HepG2 (cell line): ENCODE measurements around the gene CCRL2. TPM values are rescaled to one million over a fixed set of nuclear protein-coding genes. Genes with fewer than 3 reads are reported as not detected.

ENCODE experiments used
- HNRNPH1 ChIP-seq: fragments of 200-400 bp; formaldehyde crosslinking; optimal IDR thresholded peaks from 2 replicates; pipeline ENCODE3; 2017; ENCODE audit warnings: mild to moderate bottlenecking, low read depth, low read length
- MTA1 ChIP-seq: sonication (generic); formaldehyde crosslinking; IDR thresholded peaks from 2 replicates; pipeline ENCODE4 v1.4.0; 2020; ENCODE audit warnings: missing genetic modification reagents, mild to moderate bottlenecking, borderline replicate concordance
- NCOA2 ChIP-seq: sonication (generic); formaldehyde crosslinking; IDR thresholded peaks from 2 replicates; pipeline ENCODE4 v1.8.0; 2022; ENCODE audit warnings: inconsistent platforms
- U2AF2 ChIP-seq: fragments of 200-400 bp; formaldehyde crosslinking; IDR thresholded peaks from 2 replicates; pipeline ENCODE4 v1.6.1; 2017; ENCODE audit warnings: low read depth, mild to moderate bottlenecking, low read length
- ZC3H13 ChIP-seq: sonication (generic); formaldehyde crosslinking; IDR thresholded peaks from 2 replicates; pipeline ENCODE4 v1.8.1; 2023; ENCODE audit warnings: mild to moderate bottlenecking, missing genetic modification reagents, moderate library complexity
- ZNF501 ChIP-seq: sonication (generic); formaldehyde crosslinking; IDR thresholded peaks from 2 replicates; pipeline ENCODE4 v1.5.1; 2020; ENCODE audit warnings: mild to moderate bottlenecking, moderate library complexity, missing genetic modification reagents
- ZSCAN12 ChIP-seq: sonication (generic); formaldehyde crosslinking; IDR thresholded peaks from 2 replicates; pipeline ENCODE4 v1.9.0; 2021; ENCODE audit warnings: mild to moderate bottlenecking, missing genetic modification reagents
- ZSCAN21 ChIP-seq: sonication (generic); formaldehyde crosslinking; IDR thresholded peaks from 2 replicates; pipeline ENCODE4 v1.8.0; 2022; ENCODE audit warnings: mild to moderate bottlenecking, missing genetic modification reagents, moderate library complexity, borderline replicate concordance
- polyA plus RNA-seq, 8 experiments: library from polyadenylated mRNA; depleted of rRNA in 3 of 8; stranded (reverse) in 7 of 8; unstranded in 1 of 8; fragments of >200 nt; fragmentation: Illumina TruSeq in 4 of 8; extraction: Trizol in 4 of 8; gene quantifications; 2 replicates each; pipeline versions ENCODE4 v1.2.1 to v1.2.3, GENCODE V29; 2011 to 2016; ENCODE audit warnings: low read depth in 4 of 8, missing spikeins in 1 of 8, mixed read lengths in 1 of 8; ENCODE audit not compliant: insufficient read depth in 1 of 8
- total RNA-seq, 5 experiments: library from RNA; depleted of rRNA; stranded (reverse); fragments of >200 nt; fragmentation: Illumina TruSeq; extraction: Trizol; gene quantifications; 2 replicates each; pipeline ENCODE4 v1.2.3, GENCODE V29; 2016; ENCODE audit warnings: low read depth in 1 of 5
- TF ChIP-seq, protein P1 (sequence below): sonication (generic); formaldehyde crosslinking; IDR thresholded peaks from 2 replicates; pipeline ENCODE4 v1.4.0; 2020; ENCODE audit warnings: missing genetic modification reagents
- TF ChIP-seq, protein P2 (sequence below): sonication (generic); formaldehyde crosslinking; IDR thresholded peaks from 2 replicates; pipeline ENCODE4 v1.4.0; 2020; ENCODE audit warnings: mild to moderate bottlenecking, missing genetic modification reagents, borderline replicate concordance
- TF ChIP-seq, protein P3 (sequence below): IDR thresholded peaks from 2 replicates; pipeline ENCODE4 v1.4.0; 2020; ENCODE audit warnings: mild to moderate bottlenecking, missing genetic modification reagents
- TF ChIP-seq, protein P4 (sequence below): sonication (generic); formaldehyde crosslinking; IDR thresholded peaks from 2 replicates; pipeline ENCODE4 v1.4.0; 2020; ENCODE audit warnings: missing genetic modification reagents
- TF ChIP-seq, protein P5 (sequence below): sonication (generic); formaldehyde crosslinking; conservative IDR thresholded peaks from 2 replicates; pipeline ENCODE4 v1.5.0; 2020; ENCODE audit warnings: missing genetic modification reagents

CCRL2 gene
- total and polyA plus RNA-seq, 2 of the 13 experiments (the other 11 are each of a cell fraction or from before 2014, with no cell fraction given) = not detected

DNA sequence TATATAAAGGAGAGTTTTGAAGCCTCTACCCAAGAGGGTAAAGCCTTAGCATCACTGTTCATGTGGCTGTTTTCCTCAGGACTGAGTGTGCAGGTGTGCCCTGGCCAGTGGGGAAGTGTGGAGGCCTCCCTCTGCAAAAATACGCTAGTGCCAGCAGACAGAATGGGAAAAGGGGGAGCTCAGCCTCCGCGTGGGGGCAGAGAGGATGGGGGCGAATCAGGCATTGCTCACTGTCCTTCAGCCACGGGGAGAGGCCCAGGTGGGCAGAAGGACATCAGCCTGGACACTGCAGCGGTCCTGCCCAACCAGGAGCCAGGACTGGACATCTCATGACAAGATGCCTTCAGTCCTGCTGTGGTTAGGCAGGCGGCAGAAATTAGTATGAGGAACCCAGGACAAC lies 47.5 kb downstream of the CCRL2 start (continued):
- TF ChIP-seq, protein P1, sequence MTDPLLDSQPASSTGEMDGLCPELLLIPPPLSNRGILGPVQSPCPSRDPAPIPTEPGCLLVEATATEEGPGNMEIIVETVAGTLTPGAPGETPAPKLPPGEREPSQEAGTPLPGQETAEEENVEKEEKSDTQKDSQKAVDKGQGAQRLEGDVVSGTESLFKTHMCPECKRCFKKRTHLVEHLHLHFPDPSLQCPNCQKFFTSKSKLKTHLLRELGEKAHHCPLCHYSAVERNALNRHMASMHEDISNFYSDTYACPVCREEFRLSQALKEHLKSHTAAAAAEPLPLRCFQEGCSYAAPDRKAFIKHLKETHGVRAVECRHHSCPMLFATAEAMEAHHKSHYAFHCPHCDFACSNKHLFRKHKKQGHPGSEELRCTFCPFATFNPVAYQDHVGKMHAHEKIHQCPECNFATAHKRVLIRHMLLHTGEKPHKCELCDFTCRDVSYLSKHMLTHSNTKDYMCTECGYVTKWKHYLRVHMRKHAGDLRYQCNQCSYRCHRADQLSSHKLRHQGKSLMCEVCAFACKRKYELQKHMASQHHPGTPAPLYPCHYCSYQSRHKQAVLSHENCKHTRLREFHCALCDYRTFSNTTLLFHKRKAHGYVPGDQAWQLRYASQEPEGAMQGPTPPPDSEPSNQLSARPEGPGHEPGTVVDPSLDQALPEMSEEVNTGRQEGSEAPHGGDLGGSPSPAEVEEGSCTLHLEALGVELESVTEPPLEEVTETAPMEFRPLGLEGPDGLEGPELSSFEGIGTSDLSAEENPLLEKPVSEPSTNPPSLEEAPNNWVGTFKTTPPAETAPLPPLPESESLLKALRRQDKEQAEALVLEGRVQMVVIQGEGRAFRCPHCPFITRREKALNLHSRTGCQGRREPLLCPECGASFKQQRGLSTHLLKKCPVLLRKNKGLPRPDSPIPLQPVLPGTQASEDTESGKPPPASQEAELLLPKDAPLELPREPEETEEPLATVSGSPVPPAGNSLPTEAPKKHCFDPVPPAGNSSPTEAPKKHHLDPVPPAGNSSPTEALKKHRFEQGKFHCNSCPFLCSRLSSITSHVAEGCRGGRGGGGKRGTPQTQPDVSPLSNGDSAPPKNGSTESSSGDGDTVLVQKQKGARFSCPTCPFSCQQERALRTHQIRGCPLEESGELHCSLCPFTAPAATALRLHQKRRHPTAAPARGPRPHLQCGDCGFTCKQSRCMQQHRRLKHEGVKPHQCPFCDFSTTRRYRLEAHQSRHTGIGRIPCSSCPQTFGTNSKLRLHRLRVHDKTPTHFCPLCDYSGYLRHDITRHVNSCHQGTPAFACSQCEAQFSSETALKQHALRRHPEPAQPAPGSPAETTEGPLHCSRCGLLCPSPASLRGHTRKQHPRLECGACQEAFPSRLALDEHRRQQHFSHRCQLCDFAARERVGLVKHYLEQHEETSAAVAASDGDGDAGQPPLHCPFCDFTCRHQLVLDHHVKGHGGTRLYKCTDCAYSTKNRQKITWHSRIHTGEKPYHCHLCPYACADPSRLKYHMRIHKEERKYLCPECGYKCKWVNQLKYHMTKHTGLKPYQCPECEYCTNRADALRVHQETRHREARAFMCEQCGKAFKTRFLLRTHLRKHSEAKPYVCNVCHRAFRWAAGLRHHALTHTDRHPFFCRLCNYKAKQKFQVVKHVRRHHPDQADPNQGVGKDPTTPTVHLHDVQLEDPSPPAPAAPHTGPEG (CRISPR knock-in tag) = no peak
- TF ChIP-seq MTA1 = no peak
- no peak for TF ChIP-seq ZNF501 (CRISPR knock-in tag)
- no peak for TF ChIP-seq ZC3H13 (CRISPR knock-in tag)
- TF ChIP-seq ZSCAN21 (CRISPR knock-in tag) = no peak
- TF ChIP-seq, protein P2, sequence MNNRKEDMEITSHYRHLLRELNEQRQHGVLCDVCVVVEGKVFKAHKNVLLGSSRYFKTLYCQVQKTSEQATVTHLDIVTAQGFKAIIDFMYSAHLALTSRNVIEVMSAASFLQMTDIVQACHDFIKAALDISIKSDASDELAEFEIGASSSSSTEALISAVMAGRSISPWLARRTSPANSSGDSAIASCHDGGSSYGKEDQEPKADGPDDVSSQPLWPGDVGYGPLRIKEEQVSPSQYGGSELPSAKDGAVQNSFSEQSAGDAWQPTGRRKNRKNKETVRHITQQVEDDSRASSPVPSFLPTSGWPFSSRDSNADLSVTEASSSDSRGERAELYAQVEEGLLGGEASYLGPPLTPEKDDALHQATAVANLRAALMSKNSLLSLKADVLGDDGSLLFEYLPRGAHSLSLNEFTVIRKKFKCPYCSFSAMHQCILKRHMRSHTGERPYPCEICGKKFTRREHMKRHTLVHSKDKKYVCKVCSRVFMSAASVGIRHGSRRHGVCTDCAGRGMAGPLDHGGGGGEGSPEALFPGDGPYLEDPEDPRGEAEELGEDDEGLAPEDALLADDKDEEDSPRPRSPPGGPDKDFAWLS (CRISPR knock-in tag) = no peak
- TF ChIP-seq, protein P3, sequence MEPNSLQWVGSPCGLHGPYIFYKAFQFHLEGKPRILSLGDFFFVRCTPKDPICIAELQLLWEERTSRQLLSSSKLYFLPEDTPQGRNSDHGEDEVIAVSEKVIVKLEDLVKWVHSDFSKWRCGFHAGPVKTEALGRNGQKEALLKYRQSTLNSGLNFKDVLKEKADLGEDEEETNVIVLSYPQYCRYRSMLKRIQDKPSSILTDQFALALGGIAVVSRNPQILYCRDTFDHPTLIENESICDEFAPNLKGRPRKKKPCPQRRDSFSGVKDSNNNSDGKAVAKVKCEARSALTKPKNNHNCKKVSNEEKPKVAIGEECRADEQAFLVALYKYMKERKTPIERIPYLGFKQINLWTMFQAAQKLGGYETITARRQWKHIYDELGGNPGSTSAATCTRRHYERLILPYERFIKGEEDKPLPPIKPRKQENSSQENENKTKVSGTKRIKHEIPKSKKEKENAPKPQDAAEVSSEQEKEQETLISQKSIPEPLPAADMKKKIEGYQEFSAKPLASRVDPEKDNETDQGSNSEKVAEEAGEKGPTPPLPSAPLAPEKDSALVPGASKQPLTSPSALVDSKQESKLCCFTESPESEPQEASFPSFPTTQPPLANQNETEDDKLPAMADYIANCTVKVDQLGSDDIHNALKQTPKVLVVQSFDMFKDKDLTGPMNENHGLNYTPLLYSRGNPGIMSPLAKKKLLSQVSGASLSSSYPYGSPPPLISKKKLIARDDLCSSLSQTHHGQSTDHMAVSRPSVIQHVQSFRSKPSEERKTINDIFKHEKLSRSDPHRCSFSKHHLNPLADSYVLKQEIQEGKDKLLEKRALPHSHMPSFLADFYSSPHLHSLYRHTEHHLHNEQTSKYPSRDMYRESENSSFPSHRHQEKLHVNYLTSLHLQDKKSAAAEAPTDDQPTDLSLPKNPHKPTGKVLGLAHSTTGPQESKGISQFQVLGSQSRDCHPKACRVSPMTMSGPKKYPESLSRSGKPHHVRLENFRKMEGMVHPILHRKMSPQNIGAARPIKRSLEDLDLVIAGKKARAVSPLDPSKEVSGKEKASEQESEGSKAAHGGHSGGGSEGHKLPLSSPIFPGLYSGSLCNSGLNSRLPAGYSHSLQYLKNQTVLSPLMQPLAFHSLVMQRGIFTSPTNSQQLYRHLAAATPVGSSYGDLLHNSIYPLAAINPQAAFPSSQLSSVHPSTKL (CRISPR knock-in tag) = no peak
- TF ChIP-seq HNRNPH1 = no peak
- TF ChIP-seq U2AF2 = no peak
- no peak for TF ChIP-seq NCOA2 (CRISPR knock-in tag)
- TF ChIP-seq, protein P4, sequence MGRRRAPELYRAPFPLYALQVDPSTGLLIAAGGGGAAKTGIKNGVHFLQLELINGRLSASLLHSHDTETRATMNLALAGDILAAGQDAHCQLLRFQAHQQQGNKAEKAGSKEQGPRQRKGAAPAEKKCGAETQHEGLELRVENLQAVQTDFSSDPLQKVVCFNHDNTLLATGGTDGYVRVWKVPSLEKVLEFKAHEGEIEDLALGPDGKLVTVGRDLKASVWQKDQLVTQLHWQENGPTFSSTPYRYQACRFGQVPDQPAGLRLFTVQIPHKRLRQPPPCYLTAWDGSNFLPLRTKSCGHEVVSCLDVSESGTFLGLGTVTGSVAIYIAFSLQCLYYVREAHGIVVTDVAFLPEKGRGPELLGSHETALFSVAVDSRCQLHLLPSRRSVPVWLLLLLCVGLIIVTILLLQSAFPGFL (CRISPR knock-in tag) = no peak
- TF ChIP-seq ZSCAN12 (CRISPR knock-in tag) = no peak
- TF ChIP-seq, protein P5, sequence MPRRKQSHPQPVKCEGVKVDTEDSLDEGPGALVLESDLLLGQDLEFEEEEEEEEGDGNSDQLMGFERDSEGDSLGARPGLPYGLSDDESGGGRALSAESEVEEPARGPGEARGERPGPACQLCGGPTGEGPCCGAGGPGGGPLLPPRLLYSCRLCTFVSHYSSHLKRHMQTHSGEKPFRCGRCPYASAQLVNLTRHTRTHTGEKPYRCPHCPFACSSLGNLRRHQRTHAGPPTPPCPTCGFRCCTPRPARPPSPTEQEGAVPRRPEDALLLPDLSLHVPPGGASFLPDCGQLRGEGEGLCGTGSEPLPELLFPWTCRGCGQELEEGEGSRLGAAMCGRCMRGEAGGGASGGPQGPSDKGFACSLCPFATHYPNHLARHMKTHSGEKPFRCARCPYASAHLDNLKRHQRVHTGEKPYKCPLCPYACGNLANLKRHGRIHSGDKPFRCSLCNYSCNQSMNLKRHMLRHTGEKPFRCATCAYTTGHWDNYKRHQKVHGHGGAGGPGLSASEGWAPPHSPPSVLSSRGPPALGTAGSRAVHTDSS = no peak
